ENCODE data around the gene CNIH1.

The CNIH1 gene

DNA sequence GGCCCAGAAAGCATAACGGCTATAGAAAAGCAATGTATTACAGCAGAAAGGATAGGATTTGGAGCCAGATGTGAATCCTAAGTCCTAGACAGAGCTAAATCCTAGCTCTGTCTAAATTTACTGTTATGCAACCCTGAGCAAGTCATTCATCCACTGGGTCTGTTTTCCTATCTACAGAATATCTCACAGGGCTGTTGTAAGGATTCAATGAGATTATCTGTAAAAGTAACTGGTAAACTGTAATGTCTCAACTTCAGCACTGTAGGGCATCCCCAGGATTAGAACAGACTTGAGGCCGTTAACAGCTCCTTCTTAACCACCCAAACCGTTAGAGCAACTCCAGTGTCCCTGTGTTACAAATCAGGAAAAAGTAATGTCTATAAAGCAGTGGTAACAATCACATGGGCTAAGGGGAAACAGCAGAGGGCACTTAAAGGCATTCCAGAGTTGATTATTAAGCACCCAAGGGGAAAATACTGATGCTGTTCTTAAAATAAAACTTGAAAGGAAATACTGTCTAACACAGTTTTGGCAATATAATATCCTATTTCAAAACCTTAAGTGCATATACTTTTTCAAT is 37.6 kb upstream of the CNIH1 start:
- no peak overlapping the region for H3K4me3 ChIP-seq (ENCODE audit: low read depth, low read length)
- TF ChIP-seq, protein P1, sequence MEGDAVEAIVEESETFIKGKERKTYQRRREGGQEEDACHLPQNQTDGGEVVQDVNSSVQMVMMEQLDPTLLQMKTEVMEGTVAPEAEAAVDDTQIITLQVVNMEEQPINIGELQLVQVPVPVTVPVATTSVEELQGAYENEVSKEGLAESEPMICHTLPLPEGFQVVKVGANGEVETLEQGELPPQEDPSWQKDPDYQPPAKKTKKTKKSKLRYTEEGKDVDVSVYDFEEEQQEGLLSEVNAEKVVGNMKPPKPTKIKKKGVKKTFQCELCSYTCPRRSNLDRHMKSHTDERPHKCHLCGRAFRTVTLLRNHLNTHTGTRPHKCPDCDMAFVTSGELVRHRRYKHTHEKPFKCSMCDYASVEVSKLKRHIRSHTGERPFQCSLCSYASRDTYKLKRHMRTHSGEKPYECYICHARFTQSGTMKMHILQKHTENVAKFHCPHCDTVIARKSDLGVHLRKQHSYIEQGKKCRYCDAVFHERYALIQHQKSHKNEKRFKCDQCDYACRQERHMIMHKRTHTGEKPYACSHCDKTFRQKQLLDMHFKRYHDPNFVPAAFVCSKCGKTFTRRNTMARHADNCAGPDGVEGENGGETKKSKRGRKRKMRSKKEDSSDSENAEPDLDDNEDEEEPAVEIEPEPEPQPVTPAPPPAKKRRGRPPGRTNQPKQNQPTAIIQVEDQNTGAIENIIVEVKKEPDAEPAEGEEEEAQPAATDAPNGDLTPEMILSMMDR (IDR thresholded peaks at IDR 0.05; ENCODE audit: borderline replicate concordance, insufficient read depth, low read depth, low read length), result no peak

DNA sequence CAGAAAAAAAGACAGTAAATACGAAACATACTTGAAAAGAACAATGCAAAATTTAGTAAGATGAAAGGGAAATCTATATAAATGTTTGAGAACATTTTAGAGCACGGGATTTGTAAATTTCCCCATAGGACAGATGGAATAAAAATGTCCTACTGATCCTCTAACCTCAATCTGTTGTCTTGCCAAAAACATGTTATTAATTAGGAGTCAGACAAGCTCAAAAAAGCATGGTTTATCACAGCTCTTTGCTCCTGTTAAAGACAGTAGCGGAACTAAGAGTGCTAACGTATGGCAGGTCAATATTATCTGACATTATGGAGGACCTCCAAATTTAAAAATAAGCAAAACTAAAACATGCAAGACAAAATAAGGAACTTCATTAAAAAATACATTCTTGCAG is 34.7 kb upstream of the CNIH1 start:
- H3K4me3 ChIP-seq (ENCODE audit: low read depth, low read length), result no peak overlapping the region
- TF ChIP-seq, protein P1 (IDR thresholded peaks at IDR 0.05; ENCODE audit: borderline replicate concordance, insufficient read depth, low read depth, low read length), result no peak

DNA sequence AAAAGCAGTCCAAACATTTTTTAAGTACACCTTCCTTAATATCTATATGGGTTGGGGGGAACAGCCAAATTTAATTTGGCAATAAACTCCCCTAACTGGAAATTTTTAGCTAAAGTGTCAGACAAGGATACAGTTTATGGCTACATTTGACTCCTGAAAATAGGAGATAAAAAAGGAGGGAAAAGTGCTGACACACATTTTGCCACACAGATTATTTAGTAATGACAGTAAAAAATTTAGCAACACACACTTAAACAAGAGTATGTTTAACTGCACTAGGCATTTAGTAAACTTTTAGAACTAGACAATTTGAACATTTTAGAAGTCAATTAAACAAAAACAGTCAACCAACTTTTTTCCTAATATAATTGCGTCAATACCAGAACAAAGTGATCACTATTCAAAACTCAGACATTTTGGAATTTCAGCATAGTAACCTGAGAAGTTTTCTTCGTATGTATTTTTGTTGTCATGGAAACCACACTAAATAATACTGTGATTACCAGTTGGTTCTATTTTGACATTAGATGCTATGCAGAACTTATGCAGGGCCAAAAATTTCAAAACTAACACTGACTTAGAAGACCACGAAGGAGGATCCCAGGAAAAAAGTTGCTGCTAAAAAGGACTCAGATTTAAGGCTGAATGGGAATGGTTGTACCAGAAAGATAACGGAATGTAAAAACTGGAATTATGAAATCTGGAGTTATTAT is 34.2 kb upstream of the CNIH1 start:
- TF ChIP-seq, protein P1 (IDR thresholded peaks at IDR 0.05; ENCODE audit: borderline replicate concordance, insufficient read depth, low read depth, low read length), result no peak
- no peak overlapping the region for H3K4me3 ChIP-seq (ENCODE audit: low read depth, low read length)

DNA sequence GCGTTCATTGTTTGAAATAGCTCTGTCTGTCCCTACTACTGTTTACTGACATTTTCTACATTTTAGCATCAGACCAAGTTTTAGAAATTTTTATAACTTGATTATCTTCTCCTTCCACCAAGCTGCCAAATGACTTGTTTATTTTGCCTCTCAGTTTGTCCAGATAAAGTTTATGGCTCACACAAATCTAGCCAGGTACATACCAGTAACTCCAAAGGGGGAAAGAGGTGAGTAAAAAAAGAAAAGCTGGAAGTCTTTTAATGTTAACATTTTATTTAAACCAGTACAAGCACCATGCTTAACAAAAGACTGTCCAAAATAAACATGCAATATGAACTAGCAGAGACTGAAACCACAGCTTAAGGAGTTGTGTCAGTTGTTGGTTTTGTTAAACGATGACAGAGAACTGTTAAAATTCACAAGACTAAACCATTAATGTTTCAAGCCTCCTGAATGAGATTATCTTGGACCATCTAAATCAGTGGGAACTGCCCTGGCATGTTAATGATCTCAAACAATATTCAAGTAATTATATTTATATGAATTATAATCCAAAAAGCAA is 33.1 kb upstream of the CNIH1 start:
- H3K4me3 ChIP-seq (ENCODE audit: low read depth, low read length), result no peak overlapping the region
- TF ChIP-seq, protein P1 (IDR thresholded peaks at IDR 0.05; ENCODE audit: borderline replicate concordance, insufficient read depth, low read depth, low read length), result no peak

DNA sequence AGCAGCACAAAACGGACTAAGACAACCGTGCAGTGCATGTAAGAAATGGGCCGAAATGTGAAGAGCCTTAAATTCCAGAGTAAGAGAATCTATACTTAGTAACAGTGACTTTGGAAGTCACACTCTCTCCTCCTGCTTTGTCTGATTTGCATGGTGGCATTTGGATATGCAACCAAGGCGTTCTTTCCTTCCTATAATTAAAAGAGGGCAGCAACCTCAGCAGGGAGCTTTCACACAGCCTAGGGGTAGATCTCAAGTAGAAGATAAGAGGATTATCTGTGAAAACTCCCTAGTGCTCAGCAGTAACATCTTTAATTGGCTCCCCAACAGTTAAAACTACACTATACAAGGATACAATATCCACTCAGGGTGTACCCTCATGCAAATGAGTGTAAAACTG is 31.1 kb upstream of the CNIH1 start:
- no peak overlapping the region for H3K4me3 ChIP-seq (ENCODE audit: low read depth, low read length)
- TF ChIP-seq, protein P1 (IDR thresholded peaks at IDR 0.05; ENCODE audit: borderline replicate concordance, insufficient read depth, low read depth, low read length), result no peak

DNA sequence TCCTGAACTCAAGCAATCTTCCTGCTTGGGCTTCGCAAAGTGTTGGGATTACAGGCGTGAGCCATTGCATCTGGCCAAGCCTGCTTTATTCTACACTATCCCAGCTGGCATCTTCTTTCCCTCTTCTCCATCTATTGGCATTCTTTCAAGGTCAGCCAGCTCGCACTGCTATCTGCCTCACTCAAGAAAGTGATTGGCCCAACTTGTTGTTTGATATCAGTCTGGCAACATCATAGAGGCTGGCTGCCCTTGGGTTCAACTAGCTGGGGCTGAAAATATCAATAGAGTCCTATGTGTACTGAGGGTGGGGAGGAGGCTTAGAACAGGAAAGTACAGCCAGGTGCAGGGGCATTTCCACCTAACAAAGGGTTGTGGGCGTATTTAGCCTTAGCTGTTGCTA is 30.5 kb upstream of the CNIH1 start:
- H3K4me3 ChIP-seq (ENCODE audit: low read depth, low read length), result no peak overlapping the region
- TF ChIP-seq, protein P1 (IDR thresholded peaks at IDR 0.05; ENCODE audit: borderline replicate concordance, insufficient read depth, low read depth, low read length), result no peak

DNA sequence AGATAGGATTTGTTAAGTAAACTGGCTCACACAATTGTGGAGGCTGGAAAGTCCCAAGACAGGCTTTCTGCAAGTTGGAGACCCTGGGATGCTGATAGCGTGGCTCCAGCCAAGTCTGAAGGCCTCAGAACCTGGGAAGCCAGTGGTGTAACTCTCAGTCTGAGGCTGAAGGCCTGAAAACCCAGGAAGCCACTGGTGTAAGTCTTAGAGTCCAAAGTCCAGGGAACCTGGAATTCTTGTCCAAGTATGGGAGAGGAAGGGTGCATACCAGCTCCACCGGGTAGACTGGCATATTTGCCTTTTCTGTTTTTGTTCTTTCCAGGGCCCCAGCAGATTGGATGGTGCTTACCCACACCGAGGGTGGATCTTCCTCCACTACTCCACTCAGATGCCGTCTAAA is 29.5 kb upstream of the CNIH1 start:
- H3K4me3 ChIP-seq (ENCODE audit: low read depth, low read length), result no peak overlapping the region
- TF ChIP-seq, protein P1 (IDR thresholded peaks at IDR 0.05; ENCODE audit: borderline replicate concordance, insufficient read depth, low read depth, low read length), result no peak

Data from GM12875 (cell line).